NCI-H128 (cell line): ENCODE data around the gene MRPL4.

ENCODE experiments used
- DNase-seq: peaks from one replicate; lab custom pipeline; 2025; ENCODE audit not compliant: unreplicated experiment; lab: John Stamatoyannopoulos, UW

The MRPL4 gene

DNA sequence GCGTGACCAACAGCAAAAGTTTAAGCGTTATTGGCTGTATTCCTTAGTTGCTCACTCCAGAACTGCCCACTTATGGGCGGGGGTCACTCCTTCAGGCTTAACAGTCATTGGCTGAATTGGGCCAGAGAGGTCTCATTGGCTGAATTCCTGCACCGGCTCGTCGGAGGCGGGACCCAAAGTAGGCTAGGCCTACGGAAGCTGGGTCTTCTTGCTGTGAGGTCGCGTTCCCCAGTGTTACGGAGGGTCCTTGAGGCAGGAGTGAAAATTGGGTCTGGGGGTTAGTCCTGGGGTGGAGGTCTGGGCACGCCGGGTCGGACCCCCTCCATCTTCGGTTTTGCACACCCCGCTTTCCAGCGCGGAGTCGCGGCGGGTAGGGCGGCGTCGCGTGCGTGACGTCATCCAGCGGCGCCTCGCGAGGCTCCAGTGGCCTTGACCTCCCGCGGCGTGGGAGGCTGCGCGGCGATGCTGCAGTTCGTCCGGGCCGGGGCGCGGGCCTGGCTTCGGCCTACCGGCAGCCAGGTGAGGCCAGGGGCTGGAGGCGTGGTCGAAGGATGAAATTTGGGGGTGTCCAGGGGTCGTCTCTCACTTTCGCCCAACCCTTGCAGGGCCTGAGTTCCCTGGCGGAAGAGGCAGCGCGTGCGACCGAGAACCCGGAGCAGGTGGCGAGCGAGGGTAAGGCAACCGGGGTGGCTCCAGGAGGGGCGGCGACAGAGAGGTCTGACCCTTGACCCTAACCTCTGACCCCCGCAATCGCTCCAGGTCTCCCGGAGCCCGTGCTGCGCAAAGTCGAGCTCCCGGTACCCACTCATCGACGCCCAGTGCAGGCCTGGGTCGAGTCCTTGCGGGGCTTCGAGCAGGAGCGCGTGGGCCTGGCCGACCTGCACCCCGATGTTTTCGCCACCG lies at the start of gene MRPL4:
Gene MRPL4 (plus strand): TSS at position 423 of the 903 bp plus-strand sequence. CDS start 40 bp downstream, at position 463.
- peak; percentile 95 for DNase-seq

DNA sequence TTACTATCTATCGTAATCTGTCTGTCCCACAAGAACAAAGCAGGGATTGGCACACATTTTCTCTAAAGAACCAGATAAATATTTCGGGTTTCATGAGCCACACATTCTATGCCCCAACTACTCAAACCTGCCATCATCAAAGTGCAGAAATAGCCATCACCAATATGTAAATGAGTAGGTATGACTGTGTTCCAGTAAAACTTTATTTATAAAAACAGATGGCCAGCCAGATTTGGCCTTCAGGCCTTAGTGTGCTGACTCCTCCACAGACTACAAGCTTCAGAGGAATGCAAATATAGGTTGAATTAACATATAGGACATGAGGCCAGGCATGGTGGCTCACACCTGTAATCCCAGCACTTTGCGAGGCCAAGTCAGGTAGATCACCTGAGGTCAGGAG lies 48.3 kb upstream of the MRPL4 start:
- no peak for DNase-seq

DNA sequence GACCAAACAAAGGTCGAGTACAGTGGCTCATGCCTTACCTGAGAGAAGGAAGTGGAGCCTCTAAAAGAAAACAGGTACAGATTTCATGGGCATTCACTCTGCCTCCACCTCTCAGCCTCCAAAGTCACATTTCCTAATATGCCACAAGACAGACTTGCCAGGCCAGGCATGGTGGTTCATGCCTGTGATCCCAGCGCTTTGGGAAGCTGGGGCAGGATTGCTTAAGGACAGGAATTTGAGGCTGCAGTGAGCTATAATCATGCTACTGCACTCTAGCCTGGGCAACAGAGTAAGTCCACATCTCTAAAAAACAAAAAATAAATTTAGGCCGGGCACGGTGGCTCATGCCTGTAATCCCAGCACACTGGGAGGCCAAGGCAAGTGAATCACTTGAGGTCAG lies 46.4 kb upstream of the MRPL4 start:
- DNase-seq, result no peak

DNA sequence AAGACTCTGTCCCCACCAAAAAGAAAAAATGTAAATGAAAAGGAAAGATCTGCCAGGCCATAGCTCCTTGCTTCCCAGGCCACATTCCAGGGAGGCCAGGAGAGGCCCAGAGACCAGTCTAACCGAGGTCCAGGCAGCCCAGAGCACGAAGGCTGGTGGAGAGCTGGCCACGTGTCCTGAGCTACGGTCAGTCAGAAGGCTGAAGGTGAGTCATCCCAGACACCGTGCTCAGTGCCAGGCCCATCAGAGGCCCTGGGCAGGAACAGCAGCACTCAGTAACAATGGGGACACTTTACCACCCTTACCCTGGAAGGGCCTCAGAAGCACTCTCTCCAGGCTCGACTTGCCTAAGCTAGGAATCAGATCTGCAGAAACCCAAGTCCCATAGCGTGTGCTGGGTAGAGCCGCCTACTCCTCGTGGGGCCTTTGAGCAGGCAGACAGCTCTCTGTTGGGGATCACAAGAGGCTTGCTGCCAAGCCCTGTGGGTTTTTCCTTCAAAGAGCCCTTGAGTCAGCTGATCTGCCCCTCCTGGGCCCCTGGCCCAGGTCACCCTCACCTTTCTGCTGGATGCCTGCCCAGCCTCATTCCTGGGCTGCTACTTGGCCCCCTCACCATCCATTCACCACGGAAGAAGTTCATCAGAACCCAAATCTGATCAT lies 45.7 kb upstream of the MRPL4 start:
- DNase-seq, result no peak

DNA sequence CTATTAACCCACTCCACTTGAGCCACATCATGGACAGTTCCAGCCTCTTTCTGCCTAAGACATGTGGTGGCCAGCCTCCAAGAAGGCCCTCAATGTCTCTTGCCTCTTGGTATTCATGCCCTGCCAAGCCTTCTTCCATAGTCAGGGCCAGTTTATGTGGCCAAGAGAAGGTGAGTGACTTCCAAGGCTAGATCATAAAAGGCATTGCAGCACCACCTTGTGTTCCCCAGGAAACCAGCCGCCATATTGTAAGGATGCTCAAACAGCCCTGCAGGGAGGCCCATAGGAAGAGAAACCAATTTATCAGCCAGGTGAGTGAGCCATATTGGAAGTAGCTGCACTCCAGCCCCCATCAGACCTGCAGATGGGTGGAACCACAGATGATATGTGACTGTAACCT lies 45.0 kb upstream of the MRPL4 start:
- no peak for DNase-seq

DNA sequence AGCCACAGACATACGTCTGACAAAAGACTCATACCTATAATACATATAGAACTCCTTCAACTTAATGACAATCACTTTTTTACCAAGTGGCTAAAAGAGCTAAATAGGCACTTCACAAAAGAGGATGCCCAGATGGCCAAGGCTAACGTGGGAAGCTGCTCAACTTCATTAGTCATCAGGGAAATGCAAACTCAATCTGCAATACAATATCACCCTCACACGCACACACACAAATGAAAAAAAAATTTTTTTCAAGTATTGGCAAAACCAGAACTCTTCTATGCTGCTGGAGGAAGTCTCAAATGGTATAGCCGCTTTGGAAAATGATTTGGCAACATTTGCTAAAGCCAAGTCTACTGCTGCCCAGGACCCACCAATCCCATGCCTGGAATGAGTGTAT lies 42.7 kb upstream of the MRPL4 start:
- no peak for DNase-seq

DNA sequence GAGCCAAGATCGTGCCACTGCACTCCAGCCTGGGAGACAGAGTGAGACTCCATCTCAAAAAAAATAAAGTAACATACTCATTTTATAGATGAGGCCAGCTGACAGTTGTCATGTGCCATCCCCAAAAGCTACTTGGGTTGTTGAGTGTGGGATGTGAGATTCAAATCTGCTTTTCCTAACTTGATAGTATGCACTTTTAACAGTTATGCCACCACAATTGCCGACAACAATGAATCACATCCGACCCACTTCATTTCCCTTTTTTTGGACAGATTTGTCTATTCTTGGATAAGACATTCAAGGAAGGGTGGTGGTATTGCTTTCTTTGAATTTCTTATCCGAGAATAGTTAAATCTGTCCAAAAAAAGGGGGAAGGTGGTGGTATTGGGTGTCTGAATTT lies 41.0 kb upstream of the MRPL4 start:
- no peak for DNase-seq

DNA sequence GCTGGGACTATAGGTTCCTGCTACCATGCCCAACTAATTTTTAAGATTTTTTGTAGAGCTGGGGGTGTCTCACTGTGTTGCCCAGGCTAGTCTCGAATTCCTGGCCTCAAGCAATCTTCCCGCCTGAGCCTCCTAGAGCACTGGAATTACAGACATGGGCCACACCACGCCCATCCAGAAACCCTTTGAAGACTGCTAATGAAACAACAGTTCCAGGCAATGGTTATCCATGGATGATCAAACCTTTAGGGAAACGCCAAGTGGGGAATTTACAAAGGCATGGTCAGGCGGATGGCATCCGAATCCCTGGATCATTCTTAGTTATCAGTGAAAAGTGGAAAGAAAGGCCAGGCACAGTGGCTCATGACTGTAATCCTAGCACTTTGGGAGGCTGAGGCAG lies 40.3 kb upstream of the MRPL4 start:
- no peak for DNase-seq

DNA sequence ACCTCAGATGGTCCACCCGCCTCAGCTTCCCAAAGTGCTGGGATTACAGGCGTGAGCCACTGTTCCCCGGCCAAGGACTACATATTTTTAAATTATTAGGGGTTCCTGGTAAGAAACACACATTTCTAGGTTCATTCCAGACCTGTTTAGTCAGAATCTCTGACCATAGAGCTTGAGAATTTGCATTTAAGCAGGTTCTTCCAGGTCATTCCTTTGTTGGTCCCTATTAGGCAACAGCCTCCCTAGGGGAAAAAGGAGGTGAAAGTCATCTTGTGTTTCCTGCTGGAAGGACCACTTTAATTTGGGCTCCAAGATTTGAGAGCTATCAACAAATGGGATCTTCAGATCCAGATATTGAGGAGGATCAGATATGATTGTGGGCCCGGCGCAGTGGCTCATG lies 37.2 kb upstream of the MRPL4 start:
- no peak for DNase-seq

DNA sequence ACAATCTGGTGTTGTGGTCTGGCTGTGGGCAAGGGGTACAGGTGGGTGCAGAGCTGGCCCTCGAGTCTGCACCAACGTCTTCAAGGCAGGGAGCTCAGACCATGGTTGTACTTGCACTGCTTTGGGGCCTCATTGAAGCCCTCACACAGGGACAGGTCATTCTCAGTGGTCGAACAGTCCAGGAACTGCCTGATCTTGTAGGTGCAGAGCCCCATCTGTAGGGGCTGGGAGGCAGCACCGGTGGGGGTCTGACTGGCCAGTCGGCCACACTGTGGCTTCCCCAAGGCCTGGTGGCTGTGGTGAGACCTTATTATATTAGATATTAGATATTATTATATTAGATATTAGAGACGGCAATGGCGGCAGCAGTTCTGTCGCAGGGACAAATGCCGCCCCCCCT lies 34.9 kb upstream of the MRPL4 start:
- DNase-seq, result no peak

DNA sequence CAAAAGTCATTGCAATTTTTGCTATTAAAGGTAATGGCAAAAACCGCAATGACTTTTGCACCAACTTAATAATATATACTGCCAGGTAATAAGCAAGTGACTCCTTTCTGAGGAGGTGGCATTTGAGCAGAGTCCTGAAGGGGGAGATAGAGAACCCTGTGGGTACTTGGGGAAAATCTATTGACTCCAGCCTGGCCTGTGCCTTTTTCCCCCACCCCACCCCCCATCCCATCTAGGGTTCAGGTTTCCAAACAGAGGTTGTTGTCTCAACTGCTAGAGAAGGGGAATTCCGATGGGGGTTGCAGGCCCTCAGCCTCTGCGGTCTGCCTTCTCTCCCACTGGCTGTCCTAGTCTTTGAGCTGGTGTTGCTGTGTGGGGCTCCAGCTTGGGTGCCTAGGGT lies 32.3 kb upstream of the MRPL4 start:
- DNase-seq, result no peak

DNA sequence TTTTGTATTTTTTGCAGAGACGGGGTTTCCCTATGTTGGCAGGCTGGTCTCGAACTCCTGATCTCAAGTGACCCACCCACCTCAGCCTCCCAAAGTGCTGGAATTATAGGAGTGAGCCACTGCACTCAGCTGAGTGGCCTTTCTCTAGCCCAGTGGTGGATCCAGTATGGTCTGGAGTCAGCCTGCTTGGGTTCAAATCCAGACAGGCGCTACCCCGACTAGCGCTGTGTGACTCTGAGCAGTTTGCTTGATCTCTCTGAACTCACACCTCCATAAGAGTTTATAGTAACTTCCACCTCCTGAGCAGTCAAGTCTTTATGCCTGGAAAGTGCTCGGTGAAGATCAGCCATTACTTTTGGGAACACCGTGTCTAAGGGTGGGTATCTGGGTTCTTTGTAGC lies 31.3 kb upstream of the MRPL4 start:
- DNase-seq, result no peak

DNA sequence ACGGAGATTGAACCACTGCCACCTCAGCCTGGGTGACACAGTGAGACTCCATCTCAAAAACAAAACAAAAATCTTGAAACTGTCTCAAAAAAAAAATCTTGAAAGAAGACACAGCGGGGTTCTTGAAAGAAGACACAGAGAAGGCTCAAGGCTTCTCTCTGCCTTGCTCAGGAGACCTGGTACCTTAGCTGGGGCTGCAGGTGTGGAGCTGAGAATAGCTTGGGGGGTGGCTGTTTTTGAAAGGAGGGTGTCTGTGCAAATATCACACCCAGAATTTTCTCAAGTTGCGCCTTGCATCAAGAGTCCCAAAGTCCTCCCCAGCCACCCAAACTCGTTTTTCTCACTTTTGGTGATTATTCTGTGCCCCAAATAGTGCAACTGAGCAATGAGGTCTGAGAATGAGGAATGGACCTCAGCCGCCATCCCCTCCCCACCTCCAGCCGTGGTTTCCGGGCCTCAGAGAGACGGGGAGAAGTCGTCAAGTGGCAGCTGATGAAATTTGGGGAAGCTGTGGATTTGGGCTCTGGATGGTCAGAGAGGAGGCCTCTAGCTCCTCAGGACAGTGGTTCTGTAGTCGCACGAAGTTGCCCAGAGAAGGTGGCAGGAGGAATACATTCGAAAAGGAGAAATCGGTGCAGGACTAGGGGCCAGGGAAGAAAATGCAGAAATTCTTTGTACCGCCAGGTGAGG lies 29.7 kb upstream of the MRPL4 start:
- DNase-seq, result no peak

DNA sequence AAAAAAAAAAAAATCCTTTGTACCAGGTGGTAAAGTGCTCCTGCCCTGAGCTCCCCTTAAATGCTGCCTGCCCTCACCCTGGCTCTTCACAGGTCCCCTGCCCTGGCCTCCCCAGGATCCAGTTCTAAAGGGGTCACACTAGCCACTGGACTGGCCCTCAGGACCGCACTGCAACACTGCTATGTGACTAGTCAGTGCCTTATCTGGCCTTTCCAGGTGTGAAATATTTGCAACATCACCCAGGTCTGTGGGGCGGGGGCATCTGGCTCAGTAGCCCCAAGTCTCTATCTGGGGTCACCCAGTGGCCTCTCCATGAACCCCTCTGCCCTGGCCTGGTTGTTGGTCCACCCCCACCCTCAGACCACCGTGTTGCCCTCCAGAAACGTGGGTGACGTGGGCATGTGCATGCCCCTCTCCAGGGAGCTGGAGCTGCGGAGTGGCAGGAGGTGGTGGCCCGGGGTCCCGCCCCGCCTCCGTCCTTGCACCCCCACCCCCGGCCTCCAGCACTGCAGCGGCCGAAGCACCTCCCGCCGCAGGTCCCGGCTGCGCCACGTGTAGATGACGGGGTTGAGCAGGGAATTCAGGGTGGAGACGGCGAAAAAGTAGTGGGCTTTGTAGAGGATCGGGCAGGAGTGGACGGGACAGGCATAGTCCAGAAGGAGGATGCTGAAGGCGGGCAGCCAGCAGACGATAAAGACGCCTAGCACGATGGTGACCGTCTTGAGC lies 28.4 kb upstream of the MRPL4 start:
- no peak for DNase-seq

DNA sequence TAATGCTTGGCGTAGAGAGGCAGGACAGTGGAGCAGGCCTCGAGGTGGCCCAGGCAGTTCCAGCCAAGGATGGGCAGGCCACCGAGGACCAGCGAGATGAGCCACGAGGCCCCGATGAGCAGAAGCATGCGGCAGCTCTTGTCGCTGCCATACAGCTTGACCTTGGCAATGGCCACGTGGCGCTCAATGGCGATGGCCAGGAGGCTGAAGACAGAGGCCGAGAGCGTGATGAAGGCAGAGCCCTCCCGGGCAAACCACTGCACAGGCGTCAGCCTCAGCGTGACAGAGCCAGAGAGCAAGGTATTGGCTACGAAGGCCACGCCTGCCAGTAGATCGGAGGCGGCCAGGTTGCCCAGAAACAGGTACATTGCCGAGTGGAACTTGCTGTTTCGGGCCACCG lies 27.7 kb upstream of the MRPL4 start:
- DNase-seq, result no peak

DNA sequence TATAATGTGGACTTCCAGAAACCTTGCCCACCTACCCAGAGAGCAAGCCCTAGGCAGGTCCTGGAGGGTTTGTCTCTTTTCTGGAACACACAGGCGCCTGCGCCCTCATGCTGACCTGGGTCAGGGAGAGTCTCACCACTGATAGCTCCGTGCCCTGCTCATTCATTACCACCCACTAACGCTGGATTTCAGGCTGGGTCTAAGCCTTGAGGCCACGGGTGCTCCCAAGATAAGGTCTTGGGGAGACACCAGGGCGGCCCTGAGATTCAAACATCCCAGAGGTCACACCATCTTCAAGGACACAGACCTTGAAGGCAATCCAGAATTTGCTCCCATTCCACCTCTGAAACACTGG lies 26.0 kb upstream of the MRPL4 start:
- no peak for DNase-seq

DNA sequence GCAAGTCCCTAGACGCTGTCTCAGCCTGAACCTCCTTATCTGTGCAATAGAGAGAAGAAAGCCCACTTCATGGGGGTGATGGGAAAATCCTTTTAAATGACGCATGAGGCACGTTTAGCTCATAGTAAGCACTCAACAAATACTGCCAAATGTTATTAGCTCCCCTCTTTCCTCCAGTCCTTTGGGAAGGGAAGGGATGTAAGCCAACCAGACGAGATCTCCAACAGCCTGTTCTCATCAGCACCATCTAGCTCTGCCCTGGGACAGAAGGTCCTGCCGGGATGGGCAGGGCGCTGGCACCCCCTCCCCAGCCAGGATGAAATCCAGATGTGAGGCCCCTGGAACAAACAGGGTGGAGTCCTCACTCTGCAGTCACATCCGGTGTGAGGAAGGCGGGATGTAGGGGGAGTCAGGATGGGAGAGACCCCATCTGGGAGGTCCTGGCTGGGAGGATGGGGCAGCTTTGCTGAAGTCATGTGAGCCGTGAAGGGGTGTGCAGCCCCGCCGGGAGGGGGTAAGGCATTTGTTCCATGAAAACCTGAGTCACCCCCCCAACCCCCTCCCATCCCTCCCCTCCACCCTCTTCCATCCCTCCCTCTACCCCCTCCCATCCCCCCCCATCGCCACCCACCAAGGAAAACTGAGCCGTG lies 25.5 kb upstream of the MRPL4 start:
- no peak for DNase-seq

DNA sequence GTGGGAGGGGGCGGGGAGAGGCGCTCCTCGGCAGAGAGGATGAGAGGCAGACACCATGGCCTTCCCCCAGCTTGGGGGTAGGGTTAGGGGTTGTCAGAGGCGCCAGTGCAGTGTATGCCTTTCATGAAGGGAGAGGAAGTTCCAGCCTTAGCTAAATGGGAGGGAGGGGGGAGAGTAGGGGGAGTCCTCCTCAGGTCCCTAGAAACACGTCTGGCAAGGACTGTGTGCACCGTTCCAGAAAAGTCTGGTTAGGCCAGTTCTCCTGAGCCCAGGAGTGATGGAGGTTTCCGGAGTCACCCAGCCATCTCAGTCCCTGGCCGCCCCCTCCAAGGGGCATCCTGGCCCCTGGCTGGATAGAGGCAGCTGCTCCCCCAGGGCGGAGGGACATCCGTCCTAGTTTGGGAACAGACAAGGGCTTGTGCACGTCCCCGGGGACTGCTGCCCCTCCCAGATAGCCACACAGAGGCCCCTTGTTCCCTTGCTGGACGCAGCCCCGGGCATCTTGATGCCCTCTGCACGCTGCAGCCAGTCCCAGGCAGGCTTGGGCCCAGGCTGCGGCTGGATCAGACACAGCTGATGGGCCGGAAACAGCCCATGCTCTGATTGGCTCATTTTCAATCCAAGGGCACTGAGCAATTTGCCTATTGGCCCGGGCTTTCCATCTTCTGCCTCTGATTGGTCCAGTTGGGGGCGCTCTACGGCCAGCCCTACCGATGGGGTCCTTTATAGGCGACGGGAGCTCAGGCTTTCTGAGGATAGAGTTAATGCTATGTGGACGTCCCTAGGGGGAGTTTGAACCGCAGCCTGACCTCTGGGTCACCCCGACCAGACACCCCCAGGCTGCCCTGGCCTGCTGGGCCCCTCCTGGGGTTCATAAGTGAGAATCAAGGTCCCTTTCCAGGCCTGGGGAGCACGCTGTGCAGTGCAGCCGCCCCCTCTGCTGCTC lies 24.7 kb upstream of the MRPL4 start:
- no peak for DNase-seq

DNA sequence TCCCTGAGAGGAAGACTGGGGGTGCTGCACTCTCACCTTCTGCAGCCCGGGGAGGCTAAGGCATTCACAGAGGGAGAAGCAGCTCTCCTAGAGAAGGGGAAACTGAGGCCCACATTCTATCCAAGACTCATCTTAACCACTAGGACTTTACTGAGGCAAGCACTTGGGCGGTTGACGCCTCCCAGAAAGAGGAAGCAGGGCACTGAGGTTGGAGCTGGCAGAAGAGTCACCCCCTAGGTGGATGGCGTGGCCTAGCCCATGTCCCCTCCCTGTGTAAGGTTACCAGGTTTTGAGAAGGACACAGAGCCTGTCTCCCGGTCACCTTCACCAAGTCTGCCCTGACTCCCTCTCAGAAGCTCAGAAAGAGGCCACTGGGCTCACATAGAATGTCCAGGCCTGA lies 23.6 kb upstream of the MRPL4 start:
- no peak for DNase-seq

DNA sequence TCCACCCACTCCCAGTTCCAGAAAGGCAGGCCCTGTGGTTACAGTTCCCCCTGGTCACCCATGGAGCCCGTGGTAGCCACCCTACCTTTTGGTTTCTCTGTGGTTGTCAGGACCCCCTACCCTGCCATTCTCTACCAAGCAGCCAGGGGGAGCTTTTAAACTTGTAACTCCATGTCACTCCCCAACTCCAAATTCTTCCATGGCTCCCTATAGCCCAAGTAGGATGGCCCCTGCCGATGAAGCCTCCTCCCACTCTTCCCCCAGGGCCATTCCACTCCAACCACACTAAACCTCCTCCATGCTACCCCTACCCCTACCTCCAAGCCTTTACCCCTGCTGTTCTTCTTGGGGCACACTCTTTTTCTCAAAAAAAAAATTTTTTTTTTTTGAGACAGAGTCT lies 23.1 kb upstream of the MRPL4 start:
- no peak for DNase-seq
